Sigmoid colon (tissue), 4 donors: ENCODE data around the gene LPCAT2.

Experiments
- CTCF ChIP-seq, 4 experiments: fragments of 450-650 bp in 3 of 4; fragments of 200-600 bp in 1 of 4; IDR thresholded peaks; one replicate each; pipeline ENCODE4 v1.5.1; 2016 to 2019; ENCODE audit warnings: antibody characterized with exemption in 4 of 4, mild to moderate bottlenecking in 3 of 4, moderate library complexity in 2 of 4
- POLR2A ChIP-seq, 2 donors: fragments of 450-650 bp; IDR thresholded peaks; one replicate each; pipeline ENCODE4 v1.6.1; 2016; ENCODE audit warnings: antibody characterized with exemption in 2 of 2, mild to moderate bottlenecking in 2 of 2, moderate library complexity in 2 of 2
- POLR2AphosphoS5 ChIP-seq, 4 donors: sonication (generic); formaldehyde crosslinking; IDR thresholded peaks; one replicate each; pipeline ENCODE4 v1.6.1; 2017; ENCODE audit warnings: antibody characterized with exemption in 4 of 4

- no peak for TF ChIP-seq POLR2A (IDR thresholded peaks at IDR 0.05)
- no peak for TF ChIP-seq CTCF (IDR thresholded peaks at IDR 0.05)
- peak in 2 of 4 donors; percentile 51 to 58 for TF ChIP-seq POLR2AphosphoS5 (IDR thresholded peaks at IDR 0.05)
Measured at GRCh38 chr16:55575496-55575895, 66.6 kb downstream of the LPCAT2 start.
